KBM-7 (cell line): Measurements from ENCODE around the gene POT1.

Experiments
- DNase-seq: peaks from one replicate; pipeline ENCODE4 v3.0.0-alpha.2; 2015
- in situ Hi-C: fragments of 300-500 bp; cut with MboI; formaldehyde crosslinking; loops from 2 replicates; pipeline ENCODE4 v1.14.3; 2020; ENCODE audit warnings: low sequenced_read_pairs, low pct_unique_long_range_greater_than_20kb, mixed read lengths

Gene POT1

GRCh38 chr7:124836173-124836572 lies 93.5 kb downstream of the POT1 start:
- in situ Hi-C loops: no loop called here
- no peak for DNase-seq

GRCh38 chr7:124818807-124819206 lies 110.8 kb downstream of the POT1 start:
- in situ Hi-C loops: no loop called here
- no peak for DNase-seq

- no peak for DNase-seq
- in situ Hi-C loops: no loop called here
Measured at GRCh38 chr7:124813994-124814798, 115.4 kb downstream of the POT1 start.

GRCh38 chr7:124812764-124813163 lies 116.9 kb downstream of the POT1 start:
- in situ Hi-C loops: no loop called here
- no peak for DNase-seq

- in situ Hi-C loops: no loop called here
- no peak for DNase-seq
Measured at GRCh38 chr7:124811341-124811740, 118.3 kb downstream of the POT1 start.

GRCh38 chr7:124810605-124811004 lies 119.0 kb downstream of the POT1 start:
- in situ Hi-C loops: no loop called here
- no peak for DNase-seq

GRCh38 chr7:124808206-124808605 lies 121.4 kb downstream of the POT1 start:
- in situ Hi-C loops: no loop called here
- no peak for DNase-seq

- DNase-seq: no peak
- in situ Hi-C loops: no loop called here
Measured at GRCh38 chr7:124801330-124801895, 128.2 kb downstream of the POT1 start.

GRCh38 chr7:124800386-124800785 lies 129.2 kb downstream of the POT1 start:
- in situ Hi-C loops: no loop called here

GRCh38 chr7:124799448-124799847 lies 130.2 kb downstream of the POT1 start:
- in situ Hi-C loops: loop anchor here (25.0 kb wide), 1 partner anchor 637 kb away; no protein-coding TSS in a partner anchor
- DNase-seq: no peak

More at GRCh38 chr7:124800386-124800785, 129.2 kb downstream of the POT1 start:
- DNase-seq: no peak

- no peak for DNase-seq
- in situ Hi-C loops: loop anchor here (25.0 kb wide), 1 partner anchor 634 kb away; no protein-coding TSS in a partner anchor
Measured at GRCh38 chr7:124796771-124797170, 132.9 kb downstream of the POT1 start.

GRCh38 chr7:124792696-124793095 lies 136.9 kb downstream of the POT1 start:
- in situ Hi-C loops: loop anchor here (25.0 kb wide), 1 partner anchor 630 kb away; no protein-coding TSS in a partner anchor
- no peak for DNase-seq

GRCh38 chr7:124792002-124792401 lies 137.6 kb downstream of the POT1 start:
- in situ Hi-C loops: loop anchor here (25.0 kb wide), 1 partner anchor 630 kb away; no protein-coding TSS in a partner anchor
- DNase-seq: no peak

GRCh38 chr7:124791426-124791825 lies 138.2 kb downstream of the POT1 start:
- DNase-seq: no peak
- in situ Hi-C loops: loop anchor here (25.0 kb wide), 1 partner anchor 629 kb away; no protein-coding TSS in a partner anchor

GRCh38 chr7:124790645-124791044 lies 139.0 kb downstream of the POT1 start:
- in situ Hi-C loops: loop anchor here (25.0 kb wide), 1 partner anchor 628 kb away; no protein-coding TSS in a partner anchor
- no peak for DNase-seq

GRCh38 chr7:124785994-124786393 lies 143.6 kb downstream of the POT1 start:
- DNase-seq: no peak
- in situ Hi-C loops: loop anchor here (25.0 kb wide), 1 partner anchor 624 kb away; no protein-coding TSS in a partner anchor

- in situ Hi-C loops: loop anchor here (25.0 kb wide), 1 partner anchor 623 kb away; no protein-coding TSS in a partner anchor
- peak; percentile 55 for DNase-seq
Measured at GRCh38 chr7:124784879-124785818, 144.5 kb downstream of the POT1 start.

GRCh38 chr7:124783271-124783670 lies 146.4 kb downstream of the POT1 start:
- in situ Hi-C loops: loop anchor here (25.0 kb wide), 1 partner anchor 621 kb away; no protein-coding TSS in a partner anchor

More at GRCh38 chr7:124783271-124783670, 146.4 kb downstream of the POT1 start:
- DNase-seq: peak; percentile 86
